ENCODE results near the gene CLDN12.
"Not testable (repeated sequence)": the region's sequence is repeated elsewhere in the genome, so short reads cannot be mapped to it uniquely, and the experiment has no call there.

The CLDN12 gene

DNA sequence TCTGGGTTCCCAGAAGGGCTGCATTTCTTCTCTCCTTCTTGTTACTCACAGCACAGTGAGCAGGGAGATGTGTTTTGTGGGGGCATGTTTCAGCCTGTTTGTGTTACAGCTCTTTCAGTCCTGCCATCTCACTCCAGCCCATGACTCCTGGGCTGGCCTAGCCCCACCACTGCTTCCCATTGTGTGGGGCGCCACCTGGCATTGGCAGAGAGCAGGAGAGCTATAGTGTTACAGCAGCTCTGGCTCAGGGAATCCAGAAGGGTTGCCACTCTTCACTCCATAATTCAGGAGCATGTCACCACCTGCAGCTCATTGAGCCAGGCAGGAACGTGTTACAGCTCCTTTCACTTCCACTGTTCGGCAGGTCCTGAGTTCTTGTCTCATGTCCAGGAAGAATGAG is 30.0 kb downstream of the CLDN12 start:
- no peak for DNase-seq (ENCODE audit: low spot score)

DNA sequence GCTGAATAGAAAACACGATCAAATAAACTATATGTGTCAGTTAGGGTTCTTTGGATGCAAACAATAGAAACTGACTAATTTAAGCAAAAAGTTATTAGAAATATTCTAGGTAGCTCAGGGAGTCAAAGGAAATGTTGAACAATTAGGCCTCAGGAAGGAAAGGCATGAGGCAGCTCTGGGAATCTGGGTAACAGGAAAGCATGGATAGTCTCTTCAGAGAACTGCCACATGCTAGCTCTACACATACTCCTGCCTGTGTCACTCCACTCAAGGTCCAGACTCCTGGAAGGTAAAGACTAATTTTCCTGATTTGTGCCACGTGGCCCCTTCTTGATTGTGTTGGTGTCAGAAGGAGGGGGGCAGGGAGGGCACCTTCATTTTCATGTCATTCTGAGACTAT is 42.4 kb downstream of the CLDN12 start:
- DNase-seq (ENCODE audit: low spot score), result no peak

- no peak for DNase-seq (ENCODE audit: low spot score)
Measured at GRCh38 chr7:90446137-90446899, 43.1 kb downstream of the CLDN12 start.

GRCh38 chr7:90453259-90453891 is 50.1 kb downstream of the CLDN12 start:
- no peak for DNase-seq (ENCODE audit: low spot score)

DNA sequence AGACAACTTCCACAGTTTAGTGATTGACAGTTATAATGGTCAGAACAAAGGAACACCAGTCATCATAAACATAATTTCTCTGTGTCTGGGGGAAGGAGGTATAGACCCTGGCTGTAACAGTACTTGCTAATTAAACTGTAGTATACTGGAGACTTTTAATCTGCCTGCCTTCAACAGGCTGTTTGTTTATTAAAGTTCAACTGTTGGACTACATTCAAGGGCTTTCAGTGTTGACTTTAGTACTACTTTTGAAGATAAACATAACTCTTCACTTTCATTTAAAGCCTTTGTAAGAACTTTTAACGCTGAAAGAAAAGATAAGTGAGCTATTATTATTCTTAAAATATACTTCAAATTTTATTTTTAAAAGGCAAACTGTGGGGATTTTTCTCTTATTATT is 50.7 kb downstream of the CLDN12 start:
- DNase-seq (ENCODE audit: low spot score), result no peak

DNA sequence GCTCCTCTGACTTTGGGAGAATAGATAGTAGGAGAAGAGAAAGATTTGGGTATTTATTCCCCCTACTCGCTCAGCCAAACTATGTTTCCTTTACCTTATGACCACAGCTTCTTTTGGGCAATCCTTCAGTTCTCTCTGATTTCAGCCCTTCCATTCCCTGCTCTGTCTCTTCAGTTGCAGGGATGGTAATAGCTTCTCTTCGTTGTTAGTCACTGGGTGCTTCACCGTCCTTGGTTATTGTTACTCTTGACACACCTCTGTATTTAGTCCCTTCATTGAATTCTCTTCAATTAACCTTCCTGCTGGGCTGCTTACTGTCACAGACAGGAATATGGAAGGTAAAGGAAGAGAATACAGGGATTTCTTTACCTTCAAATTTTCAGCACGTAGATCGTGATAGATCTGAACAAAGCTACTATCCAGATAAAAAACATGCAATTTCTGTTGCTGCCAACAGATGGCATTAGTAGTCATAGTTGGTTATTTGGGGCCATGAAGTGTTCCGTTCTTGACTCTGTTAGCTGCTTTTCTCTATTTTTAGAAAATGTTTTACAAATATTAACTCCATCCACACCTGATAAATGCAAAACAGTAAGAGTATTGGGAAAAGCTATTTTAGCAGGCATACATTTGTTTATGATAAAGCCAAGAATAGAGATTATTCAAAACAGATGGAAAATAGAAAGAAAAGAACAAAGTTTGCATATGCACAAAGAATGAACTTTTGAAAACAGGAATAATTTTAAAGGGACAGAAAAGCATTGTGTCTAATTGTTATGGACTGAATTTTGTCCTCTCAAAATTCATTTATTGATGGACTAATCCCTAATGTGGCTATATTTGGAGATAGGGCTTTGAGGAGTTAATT is 52.1 kb downstream of the CLDN12 start:
- peak; percentile 71 for DNase-seq (ENCODE audit: low spot score)

- DNase-seq (ENCODE audit: low spot score), result no peak
Measured at GRCh38 chr7:90458104-90458503, 54.8 kb downstream of the CLDN12 start.

DNA sequence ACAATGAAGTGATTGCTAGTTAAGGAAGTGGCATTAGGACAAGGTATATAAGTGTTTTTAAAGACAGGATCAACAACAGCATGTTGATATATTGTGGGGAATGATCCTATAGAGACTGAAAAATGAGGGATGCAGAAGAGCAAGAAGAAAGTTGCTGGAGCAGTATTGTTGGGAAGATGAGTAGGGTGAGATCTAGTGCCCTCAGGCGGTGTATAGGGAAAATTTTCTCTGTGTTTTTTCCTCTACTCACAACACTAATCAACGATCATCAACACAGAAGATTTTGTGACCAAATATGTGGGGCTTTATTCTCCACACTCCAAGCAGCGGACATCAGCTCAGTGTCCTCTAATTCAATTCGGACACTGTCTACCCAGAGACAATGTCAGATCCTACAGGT is 56.6 kb downstream of the CLDN12 start:
- DNase-seq (ENCODE audit: low spot score), result peak; percentile 40

DNA sequence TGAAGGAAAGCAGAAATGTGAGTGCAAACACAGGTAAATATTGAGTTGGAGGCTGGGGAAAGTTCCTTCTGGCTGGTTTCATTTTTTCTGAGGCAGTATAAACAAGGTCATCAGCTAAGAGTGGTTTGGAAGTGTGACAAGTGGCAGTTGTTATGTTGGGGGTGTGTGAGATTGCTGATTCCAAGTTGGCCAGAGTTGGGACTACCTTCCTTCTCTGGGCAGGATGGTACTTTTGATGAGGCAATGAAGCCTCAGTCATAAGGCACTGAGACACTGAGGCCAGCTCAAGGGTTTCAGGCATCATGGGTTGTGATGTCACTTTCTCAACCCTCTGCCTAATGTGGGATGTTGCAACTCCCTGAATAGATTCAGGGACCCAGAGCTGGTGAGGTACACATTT is 58.0 kb downstream of the CLDN12 start:
- DNase-seq (ENCODE audit: low spot score), result no peak

DNA sequence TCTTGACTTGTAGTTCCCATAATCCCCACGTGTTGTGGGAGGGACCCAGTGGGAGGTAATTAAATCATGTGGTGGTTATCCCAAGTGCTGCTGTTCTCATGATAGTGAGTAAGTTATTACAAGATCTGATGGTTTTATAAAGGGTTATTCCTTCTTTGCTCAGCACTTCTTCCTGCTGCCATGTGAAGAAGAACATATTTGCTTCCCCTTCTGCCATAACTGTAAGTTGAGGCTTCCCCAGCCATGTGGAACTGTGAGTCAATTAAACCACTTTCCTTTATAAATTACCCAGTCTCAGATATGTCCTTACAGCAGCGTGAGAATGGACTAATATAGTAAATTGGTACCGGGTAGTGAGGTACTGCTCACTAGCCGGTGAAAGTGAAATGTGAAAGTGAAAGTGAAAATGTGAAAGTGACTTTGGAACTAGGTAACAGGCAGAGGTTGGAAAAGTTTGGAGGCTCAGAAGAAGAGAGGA is 59.9 kb downstream of the CLDN12 start:
- not testable (repeated sequence) for DNase-seq (ENCODE audit: low spot score)
